Measurements from ENCODE around the gene STXBP1.

Gene STXBP1

DNA sequence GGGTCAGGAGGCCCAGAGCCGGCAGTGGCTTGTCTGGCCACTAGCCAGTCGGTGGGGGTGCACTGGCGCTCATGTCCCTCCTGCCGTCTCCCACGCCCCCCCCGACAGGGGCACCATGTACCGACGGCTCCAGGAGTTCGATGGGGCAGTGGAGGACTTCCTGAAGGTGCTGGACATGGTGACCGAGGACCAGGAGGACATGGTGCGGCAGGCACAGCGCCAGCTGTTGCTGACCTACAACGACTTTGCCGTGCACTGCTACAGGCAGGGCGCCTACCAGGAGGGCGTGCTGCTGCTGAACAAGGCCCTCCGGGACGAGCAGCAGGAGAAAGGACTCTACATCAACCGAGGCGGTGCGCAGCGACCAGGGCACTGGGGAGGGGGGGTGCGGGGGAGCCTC, 111.9 kb downstream of the STXBP1 start:
- intact Hi-C loops (cut with DNase I) = no loop called here
- peak in 1 of 10 donors; percentile 79 for DNase-seq

- intact Hi-C loops (cut with DNase I) = no loop called here
- DNase-seq = no peak
These were observed 114.8 kb downstream of the STXBP1 start for GRCh38 chr9:127726871-127727270.

DNA sequence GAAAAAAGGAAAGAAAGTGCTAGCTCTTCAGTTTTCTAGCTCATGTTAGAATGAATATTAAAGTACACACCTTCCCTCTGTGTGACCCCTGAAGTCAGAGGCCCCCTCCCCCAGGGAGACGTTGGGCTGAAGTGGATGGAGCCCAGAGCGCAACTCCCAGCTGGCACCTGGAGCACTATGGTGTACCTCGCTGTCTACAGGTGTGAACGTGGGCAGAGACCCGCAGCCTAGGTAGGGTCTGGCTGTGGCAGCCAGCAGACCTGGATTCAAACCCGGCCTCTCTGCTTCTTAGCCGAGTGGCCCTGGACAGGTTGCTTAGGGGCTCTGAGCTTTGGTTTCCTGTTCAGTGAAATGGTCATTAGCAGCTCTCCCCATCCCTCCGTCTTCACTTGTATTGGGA, 116.7 kb downstream of the STXBP1 start:
- intact Hi-C loops (cut with DNase I) = no loop called here
- no peak for DNase-seq

- no peak for DNase-seq
- intact Hi-C loops (cut with DNase I) = loop anchor here (5.0 kb wide), 1 partner anchor 117 kb away; the partner anchor contains the start of gene STXBP1
These were observed 117.6 kb downstream of the STXBP1 start for GRCh38 chr9:127729522-127730256.

- intact Hi-C loops (cut with DNase I) = loop anchor here (5.0 kb wide), 1 partner anchor 118 kb away; the partner anchor contains the start of gene STXBP1
These were observed 118.2 kb downstream of the STXBP1 start for GRCh38 chr9:127730262-127730661.

DNA sequence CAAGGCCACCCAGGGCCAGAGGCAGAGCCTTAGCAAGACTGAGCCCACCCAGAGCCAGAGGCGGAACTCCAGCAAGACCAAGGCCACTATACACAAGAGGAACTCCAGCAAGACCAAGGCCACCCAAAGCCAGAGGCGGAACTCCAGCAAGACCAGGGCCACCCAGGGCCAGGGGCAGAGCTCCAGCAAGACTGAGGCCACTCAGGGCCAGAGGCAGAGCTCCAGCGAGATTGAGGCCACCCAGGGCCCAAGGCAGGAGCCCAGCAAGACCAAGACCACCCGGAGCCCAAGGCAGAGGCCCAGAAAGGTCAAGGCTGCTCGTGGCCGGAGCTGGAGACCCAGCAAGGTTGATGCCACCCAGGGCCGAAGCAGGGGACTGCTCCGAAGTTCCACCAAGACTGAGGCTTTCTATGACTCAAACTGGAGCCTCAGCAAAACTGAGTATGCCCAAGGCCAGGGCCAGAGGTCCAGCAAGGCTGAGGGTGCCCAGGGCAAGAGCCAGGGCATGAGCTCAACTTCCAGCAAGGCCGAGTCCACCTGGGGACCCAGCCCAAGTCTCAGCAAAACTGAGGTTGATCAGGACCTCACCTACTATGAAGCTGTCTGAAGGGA, 118.8 kb downstream of the STXBP1 start:
- DNase-seq = no peak
- intact Hi-C loops (cut with DNase I) = loop anchor here (5.0 kb wide), 1 partner anchor 119 kb away; the partner anchor contains the start of gene STXBP1

More at GRCh38 chr9:127730262-127730661, 118.2 kb downstream of the STXBP1 start:
- no peak for DNase-seq

DNA sequence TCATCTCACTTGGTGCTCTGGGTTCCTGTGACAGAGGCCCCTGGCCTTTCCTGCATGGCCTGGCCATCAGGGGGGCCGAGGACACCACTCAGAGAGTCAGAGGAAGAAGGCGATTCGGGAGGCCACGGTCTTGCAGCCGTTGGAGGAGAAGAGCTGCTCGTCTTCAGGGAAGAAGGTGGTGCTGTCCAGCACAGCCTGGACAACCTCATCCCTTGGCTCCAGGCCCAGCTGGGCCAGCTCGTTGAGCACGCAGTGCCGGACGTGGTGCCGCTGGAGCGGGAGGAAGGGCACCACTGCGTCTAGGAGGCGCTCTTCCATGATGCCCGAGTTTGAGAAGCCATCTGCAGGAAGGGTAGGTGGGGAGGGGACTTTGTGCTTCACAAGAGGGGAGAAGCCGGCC, 119.9 kb downstream of the STXBP1 start:
- no peak for DNase-seq
- intact Hi-C loops (cut with DNase I) = loop anchor here (5.0 kb wide), 1 partner anchor 120 kb away; the partner anchor contains the start of gene STXBP1

- intact Hi-C loops (cut with DNase I) = loop anchor here (5.0 kb wide), 1 partner anchor 120 kb away; the partner anchor contains the start of gene STXBP1
- DNase-seq = no peak
These were observed 120.4 kb downstream of the STXBP1 start for GRCh38 chr9:127732444-127732843.

GRCh38 chr9:127733614-127734013, 121.5 kb downstream of the STXBP1 start:
- intact Hi-C loops (cut with DNase I) = loop anchor here (5.0 kb wide), 1 partner anchor 121 kb away; the partner anchor contains the start of gene STXBP1
- DNase-seq = no peak

DNA sequence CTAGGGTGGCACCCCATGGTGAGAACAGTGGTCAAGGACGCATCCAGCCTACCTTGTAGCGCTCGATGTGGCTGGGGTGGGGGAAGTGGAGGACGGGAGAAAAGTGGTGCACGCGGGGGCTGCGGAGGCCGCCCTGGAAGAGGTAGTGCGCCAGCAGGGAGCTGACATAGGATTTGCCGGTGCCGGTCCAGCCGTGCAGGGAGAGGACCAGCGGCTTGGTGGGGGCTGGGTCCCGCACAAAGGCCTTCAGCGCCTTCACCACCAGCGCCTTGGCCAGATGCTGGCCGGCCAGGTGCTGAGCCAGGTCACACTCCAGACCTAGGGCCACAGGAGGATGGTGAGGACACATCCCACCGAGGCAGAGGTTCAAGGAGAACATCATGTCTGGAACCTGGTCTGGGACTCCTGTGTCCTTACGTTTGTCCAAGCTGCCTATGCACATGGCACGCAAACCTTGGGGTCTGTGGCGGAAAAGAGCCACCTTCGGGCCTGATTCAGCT, 122.2 kb downstream of the STXBP1 start:
- intact Hi-C loops (cut with DNase I) = loop anchor here (5.0 kb wide), 1 partner anchor 122 kb away; the partner anchor contains the start of gene STXBP1
- DNase-seq = peak in 3 of 10 donors; percentile 83 to 89 (median 87)

DNA sequence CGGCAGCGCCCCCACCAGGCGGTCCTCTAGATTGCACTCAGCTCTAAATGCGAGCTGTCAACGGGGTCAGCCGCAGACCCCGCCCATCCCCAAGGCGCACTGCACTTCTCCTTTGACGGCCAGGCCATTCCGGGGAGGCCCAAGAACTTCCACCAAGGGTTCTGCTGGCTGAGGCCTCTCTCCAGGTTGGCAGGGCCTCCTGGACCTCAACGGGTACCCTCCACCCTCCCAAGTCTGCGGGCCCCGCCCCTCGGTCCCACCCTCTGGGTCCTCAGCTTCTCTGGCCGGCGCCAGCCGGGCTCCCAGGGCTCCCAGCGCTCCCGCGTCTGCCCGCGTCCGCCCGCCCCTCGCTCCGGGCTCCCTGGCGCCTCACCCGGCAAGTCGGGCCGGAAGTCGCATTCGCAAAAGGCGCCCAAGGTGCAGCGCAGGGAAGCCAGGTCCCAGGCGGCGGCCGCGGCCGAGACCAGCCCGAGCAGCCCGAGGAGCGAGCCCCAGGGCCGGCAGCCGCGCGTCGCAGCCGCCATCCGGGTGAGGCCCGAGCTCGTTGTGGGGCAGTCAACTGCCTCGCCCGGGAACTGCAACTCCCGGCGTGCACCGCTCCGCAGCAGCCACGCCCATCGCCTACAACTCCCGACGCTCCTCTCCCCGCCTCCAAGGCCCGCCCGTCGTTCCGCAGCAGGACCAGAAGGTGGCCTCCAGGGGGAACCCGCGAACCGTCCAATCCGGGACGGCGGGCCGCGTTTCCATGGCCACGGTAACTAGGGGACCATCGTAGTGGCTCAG, 122.9 kb downstream of the STXBP1 start, which contains the start of gene TOR2A:
Gene TOR2A, minus strand, starts transcription at position 548 of the 783 bp plus-strand sequence. Its CDS starts 24 bp downstream, at position 524.
- DNase-seq = peak; percentile 96 to 100 (median 98)
- intact Hi-C loops (cut with DNase I) = loop anchor here (1.0 to 5.0 kb wide), 4 partner anchors 50 to 187 kb away; partner anchors contain the start of gene STXBP1

GRCh38 chr9:127735530-127736185, 123.6 kb downstream of the STXBP1 start:
- intact Hi-C loops (cut with DNase I) = loop anchor here (1.0 to 5.0 kb wide), 3 partner anchors 50 to 187 kb away; no protein-coding TSS in a partner anchor
- DNase-seq = no peak

DNA sequence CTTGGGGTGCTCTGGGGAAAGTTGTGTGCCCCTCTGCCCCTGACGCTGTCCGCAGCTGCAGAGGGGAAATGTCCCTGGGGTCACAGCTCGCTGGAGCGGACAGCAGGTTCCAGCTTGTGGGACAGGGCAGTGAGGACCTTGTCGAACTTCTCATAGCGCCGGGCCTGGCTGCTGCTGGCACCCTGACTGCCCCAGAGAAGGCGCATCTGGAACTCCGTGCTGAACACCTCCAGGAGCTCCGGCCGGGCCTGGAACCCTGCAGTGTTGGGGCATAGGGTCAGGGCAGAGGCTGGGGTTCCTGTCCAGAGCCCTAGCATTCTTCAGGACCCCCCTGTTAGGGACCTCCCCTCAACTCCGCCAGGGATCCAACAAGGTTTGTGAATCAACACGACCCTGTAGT, 126.6 kb downstream of the STXBP1 start:
- intact Hi-C loops (cut with DNase I) = loop anchor here (5.0 kb wide), 1 partner anchor 184 kb away; no protein-coding TSS in a partner anchor
- DNase-seq = no peak

DNA sequence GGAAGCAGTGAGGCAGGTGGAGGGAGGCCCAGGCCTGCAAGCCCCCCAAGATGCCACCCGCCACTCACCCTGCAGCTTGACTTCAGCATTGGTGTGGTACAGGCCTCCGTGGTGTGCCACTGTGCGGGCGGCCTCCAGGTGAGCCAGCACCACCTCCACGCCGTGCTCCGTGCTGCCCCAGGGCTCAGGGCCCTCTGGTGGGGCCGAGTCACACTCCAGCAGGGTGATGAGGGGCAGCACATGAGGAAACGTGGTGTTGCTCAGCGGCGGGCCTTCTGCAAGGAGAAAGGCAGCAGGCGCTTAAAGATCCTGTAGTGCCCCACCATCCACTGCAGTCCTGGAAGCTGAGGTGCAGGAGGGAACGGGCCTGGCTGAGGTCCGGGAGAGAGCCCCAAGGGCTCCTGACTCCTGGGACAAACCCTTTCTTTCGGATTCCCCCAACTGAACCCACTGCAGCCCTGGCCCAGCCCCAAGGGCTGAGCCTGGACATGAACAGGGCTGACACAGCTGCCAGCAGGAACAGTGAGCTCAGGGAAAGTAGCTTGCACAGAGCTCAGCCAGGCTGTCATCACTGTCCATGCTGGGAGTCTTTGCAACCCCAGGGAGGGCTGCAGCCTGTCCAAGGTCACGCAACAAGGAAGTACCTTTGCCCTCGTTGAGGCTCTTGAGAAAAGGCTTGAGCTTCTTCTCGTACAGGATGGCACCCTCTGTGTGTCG, 127.7 kb downstream of the STXBP1 start:
- intact Hi-C loops (cut with DNase I) = loop anchor here (5.0 kb wide), 1 partner anchor 183 kb away; no protein-coding TSS in a partner anchor
- DNase-seq = no peak

- DNase-seq = peak; percentile 53 to 95 (median 83)
- intact Hi-C loops (cut with DNase I) = no loop called here
These were observed 129.9 kb downstream of the STXBP1 start for GRCh38 chr9:127741831-127742434.
